Measurements from ENCODE around the gene TAF10. TPM values are rescaled to one million over a fixed set of nuclear protein-coding genes. Genes with fewer than 3 reads are reported as not detected.

Gene TAF10
- total RNA-seq, 3 donors from 2014 or later (not counting 1 experiment from before 2014, with no cell fraction given) = 154 to 191 (median 158) TPM

DNA sequence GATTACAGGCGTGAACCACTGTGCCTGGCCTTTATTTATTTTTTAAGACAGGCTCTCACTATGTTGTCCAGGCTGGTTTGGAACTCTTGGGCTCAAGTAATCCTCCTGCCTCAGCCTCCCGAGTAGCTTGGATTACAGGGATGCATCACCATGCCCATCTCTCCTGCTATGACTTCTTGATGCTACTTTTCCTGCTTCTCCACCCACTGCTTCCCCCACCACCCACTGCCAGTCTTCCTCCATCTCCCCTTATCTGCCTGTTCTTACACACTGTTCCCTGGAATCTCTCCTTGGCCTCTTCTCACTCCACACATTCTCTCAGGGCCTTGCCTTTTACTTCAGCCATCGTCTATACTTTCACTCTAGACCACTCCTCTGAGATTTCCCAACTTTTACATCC lies 24.5 kb upstream of the TAF10 start:
- ATAC-seq (no peak), DNase-seq (no peak)
- no peaks in the 10 kb centered on the region for H3K9me3 ChIP-seq (ENCODE audit: control insufficient read depth, insufficient read depth, low read length)
- no peaks in the 10 kb centered on the region for H3K36me3 ChIP-seq (ENCODE audit: control insufficient read depth, insufficient read depth, low read length)
- H3K4me3 Mint-ChIP-seq = no peak overlapping the region
- WGBS (ENCODE audit: insufficient coverage) = 82% methylated on average over 3 of the region's 3 CpGs
- no peak overlapping the region for H3K27ac Mint-ChIP-seq
- intact Hi-C loops (cut with micrococcal nuclease) = no loop called here
- peaks cover 12% of the 10 kb centered on the region for H3K4me1 ChIP-seq (ENCODE audit: control insufficient read depth, insufficient read depth, low read length)
- H3K4me1 Mint-ChIP-seq = no peaks in the 10 kb centered on the region
- H3K9me3 Mint-ChIP-seq = no peaks in the 10 kb centered on the region
- no peaks in the 10 kb centered on the region for H3K27me3 ChIP-seq (ENCODE audit: control insufficient read depth, insufficient read depth, low read length)
- no peaks in the 10 kb centered on the region for H3K36me3 Mint-ChIP-seq
- TF ChIP-seq, protein P1, sequence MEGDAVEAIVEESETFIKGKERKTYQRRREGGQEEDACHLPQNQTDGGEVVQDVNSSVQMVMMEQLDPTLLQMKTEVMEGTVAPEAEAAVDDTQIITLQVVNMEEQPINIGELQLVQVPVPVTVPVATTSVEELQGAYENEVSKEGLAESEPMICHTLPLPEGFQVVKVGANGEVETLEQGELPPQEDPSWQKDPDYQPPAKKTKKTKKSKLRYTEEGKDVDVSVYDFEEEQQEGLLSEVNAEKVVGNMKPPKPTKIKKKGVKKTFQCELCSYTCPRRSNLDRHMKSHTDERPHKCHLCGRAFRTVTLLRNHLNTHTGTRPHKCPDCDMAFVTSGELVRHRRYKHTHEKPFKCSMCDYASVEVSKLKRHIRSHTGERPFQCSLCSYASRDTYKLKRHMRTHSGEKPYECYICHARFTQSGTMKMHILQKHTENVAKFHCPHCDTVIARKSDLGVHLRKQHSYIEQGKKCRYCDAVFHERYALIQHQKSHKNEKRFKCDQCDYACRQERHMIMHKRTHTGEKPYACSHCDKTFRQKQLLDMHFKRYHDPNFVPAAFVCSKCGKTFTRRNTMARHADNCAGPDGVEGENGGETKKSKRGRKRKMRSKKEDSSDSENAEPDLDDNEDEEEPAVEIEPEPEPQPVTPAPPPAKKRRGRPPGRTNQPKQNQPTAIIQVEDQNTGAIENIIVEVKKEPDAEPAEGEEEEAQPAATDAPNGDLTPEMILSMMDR (IDR thresholded peaks at IDR 0.05) = no peak
- H3K27me3 Mint-ChIP-seq (ENCODE audit: low read depth in 2 of 2) = no peaks in the 10 kb centered on the region
- no peak overlapping the region for H3K4me3 ChIP-seq (ENCODE audit: low read length)
- no peak overlapping the region for H3K27ac ChIP-seq (ENCODE audit: low read length)

DNA sequence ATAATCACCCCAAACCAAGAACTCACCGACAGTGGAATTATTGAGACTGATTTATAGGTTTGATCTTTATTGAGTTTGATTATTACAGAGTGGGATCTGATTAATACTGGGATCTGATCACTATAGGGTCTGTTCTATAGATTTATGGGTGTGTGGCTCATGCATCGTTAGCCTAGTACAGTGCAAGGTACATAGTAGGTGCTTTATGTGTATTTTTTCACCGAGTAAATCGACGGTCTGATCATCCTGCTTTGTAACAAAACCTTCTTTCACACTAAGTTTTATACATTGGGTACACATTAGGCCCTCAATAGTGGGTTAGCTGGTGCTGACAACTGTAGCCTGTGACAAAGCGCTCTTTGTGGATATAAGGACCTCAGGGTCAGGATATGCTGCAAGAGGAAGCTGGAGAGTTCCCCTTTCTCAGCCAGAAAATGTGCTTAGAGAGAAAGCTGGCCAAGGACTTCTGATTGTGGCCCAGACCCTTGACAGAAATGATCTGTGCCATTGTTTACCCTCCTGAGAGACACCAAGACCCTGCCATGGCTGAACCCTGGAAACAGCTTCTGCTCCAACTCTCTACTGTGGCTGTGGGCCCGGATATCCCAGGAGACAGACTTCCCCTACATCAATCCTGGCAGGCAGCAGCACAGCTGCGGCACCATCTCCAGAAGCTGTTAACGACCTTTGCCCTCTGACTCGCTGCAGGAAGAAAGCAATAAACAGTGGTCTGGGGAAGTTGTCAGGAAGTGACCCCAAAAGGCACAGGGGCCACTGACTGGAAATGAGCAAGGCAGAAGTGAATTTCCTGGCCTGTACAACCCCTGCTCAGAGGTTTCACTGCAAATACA lies 23.3 kb upstream of the TAF10 start:
- Histone ChIP-seq H3K4me3 (ENCODE audit: low read length) (no peak overlapping the region), H3K36me3 (ENCODE audit: control insufficient read depth, insufficient read depth, low read length) (no peaks in the 10 kb centered on the region), H3K27me3 (ENCODE audit: control insufficient read depth, insufficient read depth, low read length) (no peaks in the 10 kb centered on the region), H3K9me3 (ENCODE audit: control insufficient read depth, insufficient read depth, low read length) (no peaks in the 10 kb centered on the region), H3K4me1 (ENCODE audit: control insufficient read depth, insufficient read depth, low read length) (peaks cover 12% of the 10 kb centered on the region), H3K27ac (ENCODE audit: low read length) (no peak overlapping the region)
- TF ChIP-seq, protein P1 (IDR thresholded peaks at IDR 0.05) = no peak
- WGBS (ENCODE audit: insufficient coverage) = 40% methylated on average over 6 of the region's 10 CpGs
- intact Hi-C loops (cut with micrococcal nuclease) = no loop called here
- Mint-ChIP-seq H3K36me3 (no peaks in the 10 kb centered on the region), H3K4me3 (no peak overlapping the region), H3K4me1 (no peaks in the 10 kb centered on the region), H3K27ac (no peak overlapping the region), H3K27me3 (ENCODE audit: low read depth in 2 of 2) (no peaks in the 10 kb centered on the region), H3K9me3 (no peaks in the 10 kb centered on the region)
- ATAC-seq (no peak), DNase-seq (no peak)

DNA sequence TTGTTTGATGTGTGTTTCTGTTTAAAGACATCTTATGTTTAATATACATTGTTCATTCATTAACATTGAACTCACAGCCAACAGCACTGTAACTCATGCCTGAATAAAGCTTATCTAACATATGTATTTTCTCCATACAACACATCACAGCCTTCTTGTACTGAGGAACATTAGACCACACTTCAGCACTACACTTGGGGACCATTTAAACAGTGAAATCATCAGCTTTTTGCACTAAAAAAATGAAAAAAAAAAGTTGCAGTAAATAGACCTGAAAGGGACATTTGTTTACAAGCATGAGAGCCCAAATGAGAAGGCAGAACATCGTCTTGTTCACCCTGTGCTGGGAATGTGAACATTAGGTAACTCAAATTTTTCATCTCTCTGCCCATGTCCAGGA lies 22.5 kb upstream of the TAF10 start:
- H3K4me3 ChIP-seq (ENCODE audit: low read length) = no peak overlapping the region
- whole genome bisulfite sequencing (ENCODE audit: insufficient coverage) = 67% methylated on average over 1 of the region's 1 CpG
- peaks cover 12% of the 10 kb centered on the region for H3K4me1 ChIP-seq (ENCODE audit: control insufficient read depth, insufficient read depth, low read length)
- intact Hi-C loops (cut with micrococcal nuclease) = no loop called here
- H3K27ac ChIP-seq (ENCODE audit: low read length) = no peak overlapping the region
- H3K36me3 ChIP-seq (ENCODE audit: control insufficient read depth, insufficient read depth, low read length) = no peaks in the 10 kb centered on the region
- Mint-ChIP-seq H3K27ac (no peak overlapping the region), H3K36me3 (no peaks in the 10 kb centered on the region), H3K4me1 (no peaks in the 10 kb centered on the region), H3K9me3 (no peaks in the 10 kb centered on the region), H3K27me3 (ENCODE audit: low read depth in 2 of 2) (no peaks in the 10 kb centered on the region), H3K4me3 (no peak overlapping the region)
- no peak for DNase-seq
- TF ChIP-seq, protein P1 (IDR thresholded peaks at IDR 0.05) = no peak
- ATAC-seq = no peak
- H3K27me3 ChIP-seq (ENCODE audit: control insufficient read depth, insufficient read depth, low read length) = no peaks in the 10 kb centered on the region
- H3K9me3 ChIP-seq (ENCODE audit: control insufficient read depth, insufficient read depth, low read length) = no peaks in the 10 kb centered on the region
